SK-N-MC (cell line): Measurements from ENCODE around the gene XYLT2.

Experiments
- DNase-seq: peaks from one replicate; pipeline ENCODE4 v3.0.0-alpha.2; 2011; ENCODE audit warnings: low read depth, low spot score
- H3K27ac ChIP-seq: fragments of 200-600 bp; sonication (generic); 2 replicates; pipeline ENCODE4 v1.5.1; 2016; ENCODE audit warnings: mixed run types
- H3K36me3 ChIP-seq: fragments of 200-600 bp; sonication (generic); 2 replicates; pipeline ENCODE4 v1.6.1; 2017; ENCODE audit warnings: antibody characterized with exemption, low read length, mixed read lengths; ENCODE audit not compliant: insufficient read depth
- H3K4me3 ChIP-seq: fragments of 200-600 bp; sonication (generic); 2 replicates; pipeline ENCODE4 v1.5.1; 2016
- H3K9ac ChIP-seq: fragments of 200-600 bp; sonication (generic); 2 replicates; pipeline ENCODE4 v1.8.0; 2017; ENCODE audit warnings: mixed run types, mixed read lengths; ENCODE audit not compliant: insufficient read length
- H3K9me3 ChIP-seq: fragments of 200-600 bp; sonication (generic); 2 replicates; pipeline ENCODE4 v1.6.1; 2017; ENCODE audit warnings: low read depth, mild to moderate bottlenecking, antibody characterized with exemption, low read length, moderate library complexity, mixed read lengths
- EZH2 ChIP-seq: fragments of 200-600 bp; sonication (generic); IDR thresholded peaks from one replicate; pipeline ENCODE4 v1.6.1; 2017; ENCODE audit warnings: antibody characterized with exemption
- FOXP2 ChIP-seq: optimal IDR thresholded peaks from 2 replicates; pipeline ENCODE3; 2011; ENCODE audit warnings: mild to moderate bottlenecking, moderate library complexity; ENCODE audit not compliant: insufficient read depth; ENCODE audit errors: extremely low read length, control extremely low read depth
- POLR2AphosphoS5 ChIP-seq: IDR thresholded peaks from 2 replicates; pipeline ENCODE4 v1.6.1; 2012; ENCODE audit warnings: mild to moderate bottlenecking, low read depth, low read length, borderline replicate concordance

The XYLT2 gene

GRCh38 chr17:50371526-50371925 is 25.6 kb downstream of the XYLT2 start:
- H3K36me3 ChIP-seq: peaks cover 48% of the 10 kb centered on the region
- H3K4me3 ChIP-seq: peak overlapping the region; percentile 99; the same call in 1 of the 2 replicates
- H3K9ac ChIP-seq: no peak overlapping the region
- H3K27ac ChIP-seq: no peak overlapping the region
- TF ChIP-seq FOXP2 (no peak), POLR2AphosphoS5 (no peak), EZH2 (no peak)
- no peak for DNase-seq
- H3K9me3 ChIP-seq: no peaks in the 10 kb centered on the region

- TF ChIP-seq POLR2AphosphoS5: no peak
- no peak for TF ChIP-seq EZH2
- no peak for TF ChIP-seq FOXP2
- DNase-seq: no peak
- peak overlapping the region; percentile 99 for H3K4me3 ChIP-seq
- H3K9ac ChIP-seq: peak overlapping the region; percentile 97
- H3K36me3 ChIP-seq: peaks cover 46% of the 10 kb centered on the region
- no peaks in the 10 kb centered on the region for H3K9me3 ChIP-seq
- H3K27ac ChIP-seq: peak overlapping the region; percentile 96
Observed at GRCh38 chr17:50372222-50372757, 26.4 kb downstream of the XYLT2 start.

GRCh38 chr17:50372758-50373556 is 27.0 kb downstream of the XYLT2 start, which contains the start of the genes EME1 and MRPL27:
Gene EME1 (plus strand): TSS chr17:50373229. CDS start chr17:50375209, 1,980 bp downstream.
Gene MRPL27 (minus strand): TSS chr17:50373184. CDS start chr17:50373170, 14 bp downstream.
- no peaks in the 10 kb centered on the region for H3K9me3 ChIP-seq
- TF ChIP-seq POLR2AphosphoS5: peak; percentile 98
- no peak for TF ChIP-seq EZH2
- no peak for TF ChIP-seq FOXP2
- H3K4me3 ChIP-seq: peak within 1 kb of the TSS; percentile 99
- peak within 1 kb of the TSS; percentile 96 for H3K27ac ChIP-seq
- peak within 1 kb of the TSS; percentile 97 for H3K9ac ChIP-seq
- peak; percentile 64 for DNase-seq
- H3K36me3 ChIP-seq: peaks cover 40% of the 10 kb centered on the region

- DNase-seq: no peak
- Histone ChIP-seq H3K4me3 (peak overlapping the region; percentile 99), H3K9ac (peak overlapping the region; percentile 97), H3K9me3 (no peaks in the 10 kb centered on the region), H3K27ac (peak overlapping the region; percentile 26; the same call in 1 of the 2 replicates), H3K36me3 (peaks cover 36% of the 10 kb centered on the region)
- TF ChIP-seq FOXP2 (no peak), EZH2 (no peak), POLR2AphosphoS5 (no peak)
Observed at GRCh38 chr17:50373705-50374104, 27.8 kb downstream of the XYLT2 start.

GRCh38 chr17:50375858-50376538 is 30.1 kb downstream of the XYLT2 start:
- no peak overlapping the region for H3K4me3 ChIP-seq
- TF ChIP-seq POLR2AphosphoS5: no peak
- TF ChIP-seq FOXP2: no peak
- TF ChIP-seq EZH2: no peak
- no peak for DNase-seq
- no peak overlapping the region for H3K27ac ChIP-seq
- H3K9ac ChIP-seq: no peak overlapping the region
- no peaks in the 10 kb centered on the region for H3K9me3 ChIP-seq
- H3K36me3 ChIP-seq: peaks cover 36% of the 10 kb centered on the region

GRCh38 chr17:50379351-50380132 is 33.6 kb downstream of the XYLT2 start:
- no peak overlapping the region for H3K4me3 ChIP-seq
- no peak overlapping the region for H3K27ac ChIP-seq
- peaks cover 65% of the 10 kb centered on the region for H3K36me3 ChIP-seq
- H3K9me3 ChIP-seq: no peaks in the 10 kb centered on the region
- TF ChIP-seq EZH2: no peak
- TF ChIP-seq FOXP2: no peak
- TF ChIP-seq POLR2AphosphoS5: no peak
- no peak overlapping the region for H3K9ac ChIP-seq
- DNase-seq: no peak

- DNase-seq: no peak
- H3K36me3 ChIP-seq: peaks cover 70% of the 10 kb centered on the region
- H3K4me3 ChIP-seq: no peak overlapping the region
- TF ChIP-seq FOXP2 (no peak), EZH2 (no peak), POLR2AphosphoS5 (0 out of 2 replicates have a peak, but pooled peaks have one; percentile 15)
- H3K9me3 ChIP-seq: no peaks in the 10 kb centered on the region
- no peak overlapping the region for H3K9ac ChIP-seq
- H3K27ac ChIP-seq: no peak overlapping the region
Observed at GRCh38 chr17:50380369-50381259, 34.7 kb downstream of the XYLT2 start.
